Upper lobe of left lung (tissue), 6 donors: Measurements from ENCODE around the gene RRP1B. TPM values are rescaled to one million over a fixed set of nuclear protein-coding genes. Genes with fewer than 3 reads are reported as not detected.
"Not testable (repeated sequence)": the region's sequence is repeated elsewhere in the genome, so short reads cannot be mapped to it uniquely, and the experiment has no call there.

Source experiments
- ATAC-seq, 2 donors: fragments of 200-7000 bp; cut with Tn5 transposase; one replicate each; pipeline ENCODE4 v1.9.1; 2022; ENCODE audit warnings: mild to moderate bottlenecking in 2 of 2, moderate library complexity in 2 of 2; ENCODE audit not compliant: low FRiP score in 2 of 2
- DNase-seq, 2 donors: peaks; one replicate each; pipeline ENCODE4 v3.0.0-alpha.2; 2019 to 2020
- H3K27ac ChIP-seq, 4 donors: fragments of 200-600 bp; sonication (generic); one replicate each; pipeline ENCODE4 v1.5.1; 2016 to 2019
- H3K27me3 ChIP-seq, 4 donors: fragments of 200-600 bp; sonication (generic); one replicate each; pipeline ENCODE4 v1.5.1; 2017 to 2019
- H3K36me3 ChIP-seq, 4 donors: fragments of 200-600 bp; sonication (generic); one replicate each; pipeline ENCODE4 v1.5.1; 2016 to 2019
- H3K4me1 ChIP-seq, 4 donors: fragments of 200-600 bp; sonication (generic); one replicate each; pipeline ENCODE4 v1.5.1; 2018 to 2019
- H3K4me3 ChIP-seq, 4 donors: fragments of 200-600 bp; sonication (generic); one replicate each; pipeline ENCODE4 v1.5.1; 2017 to 2019; ENCODE audit warnings: mild to moderate bottlenecking in 2 of 4, moderate library complexity in 1 of 4
- H3K9me3 ChIP-seq, 4 donors: fragments of 200-600 bp; sonication (generic); one replicate each; pipeline ENCODE4 v1.5.1; 2018 to 2019
- EP300 ChIP-seq, 4 donors: sonication (generic); formaldehyde crosslinking; IDR thresholded peaks; one replicate each; pipeline ENCODE4 v1.5.1; 2017; ENCODE audit warnings: antibody characterized with exemption in 4 of 4, control low read depth in 2 of 4
- POLR2A ChIP-seq, 4 donors: fragments of 450-650 bp; IDR thresholded peaks; one replicate each; pipeline ENCODE4 v1.5.1; 2016 to 2017; ENCODE audit warnings: antibody characterized with exemption in 4 of 4, mild to moderate bottlenecking in 2 of 4
- POLR2AphosphoS5 ChIP-seq, 2 donors: sonication (generic); formaldehyde crosslinking; IDR thresholded peaks; one replicate each; pipeline ENCODE4 v1.5.1; 2017; ENCODE audit warnings: antibody characterized with exemption in 2 of 2
- WGBS, 2 donors: methylation state at CpG; one replicate each; pipeline ENCODE4 v1.1.5; 2017 to 2018; 5-methylcytosine and 5-hydroxymethylcytosine counted together
- total RNA-seq, 6 donors: library from RNA; depleted of rRNA in 4 of 6; stranded (reverse); fragments of >200 nt in 4 of 6; gene quantifications; one replicate each; pipeline versions ENCODE4 v1.1.0 to v1.2.1, GENCODE V29; 2016 to 2021
- TF ChIP-seq, protein P1 (sequence below), 6 experiments: fragments of 450-650 bp in 4 of 6; fragments of 200-600 bp in 2 of 6; sonication (generic) in 2 of 6; IDR thresholded peaks; one replicate each; pipeline ENCODE4 v1.5.1; 2016 to 2019; ENCODE audit warnings: antibody characterized with exemption in 6 of 6
- donor health status: DM: no; HTN: no; CAD: no; lungs with moderate emphysema.
- donor health status: DM: no; HTN: yes; CAD: no; lungs with severe emphysema.

RRP1B gene
- total RNA-seq, 6 donors from 2014 or later = 11.5 to 22.8 (median 19.7) TPM

DNA sequence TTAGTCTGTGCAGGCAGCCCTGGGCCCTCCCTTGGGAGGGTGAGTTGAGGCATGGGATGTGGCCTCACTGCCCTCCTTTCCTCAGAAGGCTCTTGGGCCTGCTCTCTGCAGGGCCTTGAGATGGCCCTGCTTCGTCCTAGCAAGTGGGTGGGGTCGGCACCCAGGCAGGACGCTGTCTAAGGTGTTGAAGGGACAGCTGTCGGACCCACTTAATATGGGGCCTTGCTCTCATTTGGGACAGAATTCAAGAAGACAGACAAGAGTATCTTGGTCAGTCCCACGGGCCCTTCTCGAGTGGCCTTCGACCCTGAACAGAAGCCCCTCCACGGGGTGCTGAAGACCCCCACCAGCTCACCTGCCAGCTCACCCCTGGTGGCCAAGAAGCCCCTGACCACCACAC, 33.6 kb downstream of the RRP1B start:
- H3K9me3 ChIP-seq = no peaks in the 10 kb centered on the region
- TF ChIP-seq POLR2AphosphoS5 (IDR thresholded peaks at IDR 0.05) (no peak), EP300 (IDR thresholded peaks at IDR 0.05) (no peak), POLR2A (IDR thresholded peaks at IDR 0.05) (no peak)
- TF ChIP-seq, protein P1, sequence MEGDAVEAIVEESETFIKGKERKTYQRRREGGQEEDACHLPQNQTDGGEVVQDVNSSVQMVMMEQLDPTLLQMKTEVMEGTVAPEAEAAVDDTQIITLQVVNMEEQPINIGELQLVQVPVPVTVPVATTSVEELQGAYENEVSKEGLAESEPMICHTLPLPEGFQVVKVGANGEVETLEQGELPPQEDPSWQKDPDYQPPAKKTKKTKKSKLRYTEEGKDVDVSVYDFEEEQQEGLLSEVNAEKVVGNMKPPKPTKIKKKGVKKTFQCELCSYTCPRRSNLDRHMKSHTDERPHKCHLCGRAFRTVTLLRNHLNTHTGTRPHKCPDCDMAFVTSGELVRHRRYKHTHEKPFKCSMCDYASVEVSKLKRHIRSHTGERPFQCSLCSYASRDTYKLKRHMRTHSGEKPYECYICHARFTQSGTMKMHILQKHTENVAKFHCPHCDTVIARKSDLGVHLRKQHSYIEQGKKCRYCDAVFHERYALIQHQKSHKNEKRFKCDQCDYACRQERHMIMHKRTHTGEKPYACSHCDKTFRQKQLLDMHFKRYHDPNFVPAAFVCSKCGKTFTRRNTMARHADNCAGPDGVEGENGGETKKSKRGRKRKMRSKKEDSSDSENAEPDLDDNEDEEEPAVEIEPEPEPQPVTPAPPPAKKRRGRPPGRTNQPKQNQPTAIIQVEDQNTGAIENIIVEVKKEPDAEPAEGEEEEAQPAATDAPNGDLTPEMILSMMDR (IDR thresholded peaks at IDR 0.05) = no peak
- no peaks in the 10 kb centered on the region for H3K4me1 ChIP-seq
- H3K27me3 ChIP-seq = no peaks in the 10 kb centered on the region
- no peak overlapping the region for H3K27ac ChIP-seq
- 96 to 98% methylated on average over 5 to 8 of the region's 8 CpGs for WGBS, 2 donors
- ATAC-seq (no peak), DNase-seq (no peak)
- peaks cover 1 to 73% (median 66%) of the 10 kb centered on the region in 4 donors for H3K36me3 ChIP-seq
- no peak overlapping the region for H3K4me3 ChIP-seq

DNA sequence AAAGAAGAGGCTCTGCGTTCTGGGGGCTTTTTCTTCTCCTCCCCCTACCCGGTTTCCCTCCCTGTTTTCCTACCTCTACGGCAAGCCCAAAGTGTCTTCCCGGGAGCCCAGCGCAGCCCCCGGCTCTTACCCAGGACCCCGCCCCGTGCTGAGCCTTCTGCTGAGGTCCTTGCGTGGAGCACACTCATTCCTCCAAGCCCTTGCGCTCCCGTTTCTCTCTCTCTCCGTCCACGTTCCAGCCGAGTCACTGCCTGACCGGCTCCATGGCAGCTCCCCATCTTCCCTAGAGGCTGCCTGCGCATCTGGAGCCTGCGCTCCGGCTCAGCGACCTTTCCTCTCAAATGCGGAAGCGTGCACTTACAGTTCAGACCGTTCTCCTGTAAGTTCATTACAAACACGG, 34.6 kb downstream of the RRP1B start:
- Histone ChIP-seq H3K4me3 (no peak overlapping the region), H3K4me1 (no peaks in the 10 kb centered on the region)

DNA sequence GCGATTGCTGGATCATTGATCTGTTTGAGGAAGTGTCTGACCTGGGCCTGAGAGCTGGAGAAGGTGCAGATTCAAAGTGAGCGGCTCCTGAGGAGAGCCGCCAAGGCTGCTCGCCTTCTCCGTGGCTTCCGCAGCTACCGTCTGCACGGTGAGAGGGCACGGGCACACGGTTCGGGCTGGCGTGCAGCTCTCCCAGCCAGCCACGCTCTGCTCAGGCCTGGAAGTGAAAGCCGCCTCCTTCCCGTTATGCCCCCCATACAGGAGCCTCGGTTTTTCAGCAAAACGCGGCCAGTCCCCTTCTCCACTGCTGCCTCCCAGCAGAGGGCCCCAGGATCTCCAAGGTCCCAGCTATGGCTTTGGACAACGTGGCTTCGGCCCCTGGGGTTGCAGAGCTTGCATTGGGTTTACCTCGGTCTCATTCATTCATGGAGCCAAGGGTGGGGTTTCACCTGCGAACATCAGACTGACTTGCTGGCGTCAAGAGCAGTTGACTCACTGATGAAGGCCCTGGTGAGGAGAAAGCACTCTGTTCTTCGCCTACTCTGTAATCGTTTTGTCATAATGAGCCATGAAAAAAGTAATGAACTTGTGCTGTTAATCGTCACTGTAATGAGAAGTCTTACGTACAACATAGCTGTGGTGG, 35.2 kb downstream of the RRP1B start:
- no peaks in the 10 kb centered on the region for H3K9me3 ChIP-seq
- WGBS, 2 donors = 92 to 93% methylated on average over 24 to 27 of the region's 27 CpGs
- no peak for TF ChIP-seq POLR2A (IDR thresholded peaks at IDR 0.05)
- DNase-seq = no peak
- no peak for ATAC-seq
- H3K4me1 ChIP-seq = no peaks in the 10 kb centered on the region
- no peak overlapping the region for H3K4me3 ChIP-seq
- H3K27me3 ChIP-seq = no peaks in the 10 kb centered on the region
- no peak overlapping the region for H3K27ac ChIP-seq
- peaks cover 0 to 57% (median 51%) of the 10 kb centered on the region in 4 donors for H3K36me3 ChIP-seq

More for the DNA sequence above, 34.6 kb downstream of the RRP1B start:
- ATAC-seq = no peak
- peaks cover 0 to 63% (median 56%) of the 10 kb centered on the region in 4 donors for H3K36me3 ChIP-seq
- no peak overlapping the region for H3K27ac ChIP-seq
- 95% methylated on average over 23 of the region's 23 CpGs for WGBS, 2 donors
- no peak for DNase-seq
- no peaks in the 10 kb centered on the region for H3K27me3 ChIP-seq
- TF ChIP-seq POLR2A (IDR thresholded peaks at IDR 0.05) = no peak
- no peak for TF ChIP-seq EP300 (IDR thresholded peaks at IDR 0.05)
- TF ChIP-seq POLR2AphosphoS5 (IDR thresholded peaks at IDR 0.05) = no peak
- TF ChIP-seq, protein P1 (IDR thresholded peaks at IDR 0.05) = no peak
- H3K9me3 ChIP-seq = no peaks in the 10 kb centered on the region

DNA sequence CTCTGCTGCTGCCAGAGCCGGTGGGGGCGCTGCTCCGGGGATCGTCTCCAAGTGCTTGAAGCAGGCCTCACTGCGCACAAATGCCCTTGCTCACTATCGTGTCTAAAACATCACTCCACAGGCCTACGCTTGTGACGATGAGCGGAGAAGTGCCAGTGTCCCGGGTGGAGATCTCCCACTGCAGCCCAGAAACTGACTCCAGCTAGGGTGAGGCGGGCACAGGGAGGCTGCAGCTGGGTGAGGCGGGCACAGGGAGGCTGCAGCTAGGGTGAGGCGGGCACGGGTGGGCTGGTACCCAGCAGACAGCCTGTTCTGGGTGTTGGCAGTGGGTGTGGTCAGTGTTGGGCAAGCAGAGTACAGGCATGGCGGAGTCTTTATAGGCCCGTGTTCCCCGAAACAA, 36.9 kb downstream of the RRP1B start:
- 93 to 94% methylated on average over 17 of the region's 17 CpGs for WGBS, 2 donors
- no peak for DNase-seq

DNA sequence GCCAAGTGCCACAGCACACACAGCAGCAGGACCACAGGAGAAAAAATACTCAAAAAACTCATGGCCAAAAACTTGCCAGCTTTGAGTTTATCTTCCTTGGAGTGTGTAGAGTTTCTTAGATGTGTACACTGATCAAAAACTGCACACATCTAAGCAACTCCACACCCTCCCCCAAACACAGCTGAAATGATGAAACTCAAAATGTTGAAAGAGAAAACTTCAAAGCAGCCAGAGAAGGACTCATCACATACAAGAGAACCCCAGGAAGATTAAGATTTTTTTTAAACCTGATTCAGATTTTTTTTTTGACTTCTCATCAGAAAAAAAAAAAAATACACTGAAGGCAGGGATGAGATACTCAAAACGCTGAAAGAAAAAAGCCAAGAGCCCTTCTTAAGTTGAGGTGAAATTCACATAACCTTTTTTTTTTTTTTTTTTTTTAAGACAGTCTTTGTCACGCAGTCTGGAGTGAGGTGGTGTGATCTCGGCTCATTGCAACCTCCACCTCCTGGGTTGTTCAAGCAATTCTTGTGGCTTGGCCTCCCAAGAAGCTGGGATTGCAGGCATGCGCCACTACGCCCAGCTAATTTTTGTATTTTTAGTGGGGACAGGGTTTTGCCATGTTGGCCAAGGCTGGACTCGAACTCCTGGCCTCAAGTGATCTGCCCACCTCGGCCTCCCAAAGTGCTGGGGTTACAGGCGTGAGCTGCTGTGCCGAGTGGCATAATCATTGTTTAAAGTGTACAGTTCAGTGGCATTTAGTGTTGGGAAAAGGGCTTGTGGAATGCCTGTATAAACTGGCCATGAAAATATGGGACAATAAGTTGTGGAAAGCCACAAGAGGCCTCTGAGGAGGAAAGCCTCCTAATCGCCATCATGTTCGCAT, 38.6 kb downstream of the RRP1B start:
- H3K4me3 ChIP-seq = no peak overlapping the region
- DNase-seq = no peak
- H3K9me3 ChIP-seq = no peaks in the 10 kb centered on the region
- no peak overlapping the region for H3K27ac ChIP-seq
- H3K27me3 ChIP-seq = no peaks in the 10 kb centered on the region
- peaks cover under 1 to 9% (median 5%) of the 10 kb centered on the region in 4 donors for H3K4me1 ChIP-seq
- TF ChIP-seq POLR2AphosphoS5 (IDR thresholded peaks at IDR 0.05) = no peak
- TF ChIP-seq EP300 (IDR thresholded peaks at IDR 0.05) = no peak
- TF ChIP-seq POLR2A (IDR thresholded peaks at IDR 0.05) = no peak
- TF ChIP-seq, protein P1 (IDR thresholded peaks at IDR 0.05) = no peak
- 84 to 87% methylated on average over 11 of the region's 11 CpGs for WGBS, 2 donors
- ATAC-seq = no peak
- peaks cover 0 to 24% (median 20%) of the 10 kb centered on the region in 4 donors for H3K36me3 ChIP-seq

More for the DNA sequence above, 36.9 kb downstream of the RRP1B start:
- no peaks in the 10 kb centered on the region for H3K4me1 ChIP-seq
- TF ChIP-seq POLR2A (IDR thresholded peaks at IDR 0.05) (no peak), POLR2AphosphoS5 (IDR thresholded peaks at IDR 0.05) (no peak), EP300 (IDR thresholded peaks at IDR 0.05) (no peak)
- TF ChIP-seq, protein P1 (IDR thresholded peaks at IDR 0.05) = no peak
- no peaks in the 10 kb centered on the region for H3K27me3 ChIP-seq
- H3K36me3 ChIP-seq = peaks cover 0 to 41% (median 35%) of the 10 kb centered on the region in 4 donors
- H3K4me3 ChIP-seq = no peak overlapping the region
- no peak for ATAC-seq
- no peak overlapping the region for H3K27ac ChIP-seq
- no peaks in the 10 kb centered on the region for H3K9me3 ChIP-seq

DNA sequence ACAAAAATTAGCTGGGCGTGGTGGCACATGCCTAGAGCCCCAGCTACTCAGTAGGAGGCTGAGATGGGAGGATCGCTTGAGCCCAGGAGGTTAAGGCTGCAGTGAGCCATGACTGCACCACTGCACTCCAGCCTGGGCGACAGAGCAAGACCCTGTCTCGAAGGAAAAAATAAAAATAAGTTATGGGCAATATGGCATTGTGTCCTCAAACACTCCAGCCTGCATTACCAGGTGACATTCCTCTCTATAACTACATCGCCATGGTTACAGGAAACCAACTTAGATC, 40.1 kb downstream of the RRP1B start:
- WGBS, 2 donors = 81 to 91% methylated on average over 5 of the region's 5 CpGs
- not testable (repeated sequence) for ATAC-seq, DNase-seq

More for the DNA sequence above, 40.1 kb downstream of the RRP1B start:
- H3K4me3 ChIP-seq, H3K27me3 ChIP-seq, H3K9me3 ChIP-seq, H3K27ac ChIP-seq: not testable (repeated sequence)
- Histone ChIP-seq H3K4me1 (peaks cover 2 to 12% (median 6%) of the 10 kb centered on the region in 4 donors), H3K36me3 (peaks cover 0 to 11% (median 7%) of the 10 kb centered on the region in 4 donors)
